ENCODE measurements around the gene HCCS. TPM values are rescaled to one million over a fixed set of nuclear protein-coding genes. Genes with fewer than 3 reads are reported as not detected.
"Not testable (repeated sequence)": the region's sequence is repeated elsewhere in the genome, so short reads cannot be mapped to it uniquely, and the experiment has no call there.

The HCCS gene
- total RNA-seq, 2 experiments from 2014 or later = 16.4 to 17.2 TPM

- Mint-ChIP-seq H3K36me3 (ENCODE audit: low read depth) (no peaks in the 10 kb centered on the region), H3K27ac (no peak overlapping the region), H3K27me3 (no peaks in the 10 kb centered on the region), H3K9me3 (no peaks in the 10 kb centered on the region), H3K4me1 (peaks cover 5% of the 10 kb centered on the region), H3K4me3 (no peak overlapping the region)
- no peak for DNase-seq
- POLR2A ChIA-PET = no interaction called here
- CTCF ChIA-PET = interaction anchor here (0.6 kb wide), 1 partner anchor 697 kb away, joined by 5 read pairs; no protein-coding TSS in a partner anchor
Observed at GRCh38 chrX:11103751-11104150, 7.4 kb upstream of the HCCS start.

DNA sequence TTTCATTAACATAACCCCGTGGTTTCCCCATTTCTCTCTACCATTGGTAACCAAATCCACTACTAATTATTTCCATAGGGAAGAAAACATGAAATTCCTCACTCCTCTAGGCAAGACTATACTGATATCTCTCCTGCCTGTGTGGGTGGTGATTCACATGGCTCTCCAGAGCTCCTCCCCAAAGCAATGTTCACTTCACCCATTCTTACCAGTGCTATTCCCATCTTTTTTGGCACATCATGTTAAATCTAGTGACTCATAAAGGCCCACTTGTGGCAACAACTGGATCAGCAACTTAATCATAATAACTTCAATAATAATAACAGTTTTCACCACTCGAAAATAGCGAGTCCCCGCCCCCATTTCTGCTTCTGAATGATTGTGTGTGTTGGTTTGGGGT lies 6.1 kb upstream of the HCCS start:
- no peak for DNase-seq
- POLR2A ChIA-PET = no interaction called here
- H3K4me3 Mint-ChIP-seq = no peak overlapping the region

DNA sequence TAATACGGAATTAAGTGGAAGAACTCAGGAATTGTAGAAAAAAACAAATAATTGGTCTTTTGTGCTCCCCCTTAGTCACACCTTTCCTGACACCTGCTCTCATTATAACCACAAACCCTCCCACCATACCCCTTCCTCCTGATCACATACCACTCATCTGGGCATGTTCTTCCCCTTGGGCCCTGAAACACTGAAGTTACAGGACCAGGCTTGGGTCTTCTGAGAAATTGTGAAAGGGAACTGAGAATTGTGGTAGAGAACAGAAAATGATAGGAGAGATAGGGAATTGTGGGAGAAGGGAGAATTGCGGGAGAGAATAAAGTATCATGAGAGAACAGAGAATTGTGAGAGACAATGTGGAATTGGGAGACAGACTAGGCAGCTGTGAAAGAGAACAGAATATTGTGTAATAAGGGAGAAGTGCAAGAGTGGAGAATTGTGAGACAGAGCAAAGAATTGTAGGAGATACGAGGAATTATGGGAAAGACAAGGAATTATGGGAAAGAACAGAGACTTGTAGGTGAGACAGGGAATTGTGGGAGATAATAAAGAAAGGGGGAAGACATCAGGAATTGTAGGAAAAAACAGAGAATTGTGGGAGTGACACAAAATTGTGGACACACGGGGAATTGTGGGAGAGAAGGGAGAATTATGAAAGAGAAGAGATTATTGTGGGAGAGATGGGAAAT lies 2.7 kb upstream of the HCCS start:
- peaks cover 2% of the 10 kb centered on the region for H3K36me3 Mint-ChIP-seq (ENCODE audit: low read depth)
- no peak for DNase-seq
- ChIA-PET CTCF (no interaction called here), POLR2A (no interaction called here)
- H3K27me3 Mint-ChIP-seq = no peaks in the 10 kb centered on the region
- H3K4me1 Mint-ChIP-seq = peaks cover 17% of the 10 kb centered on the region
- H3K4me3 Mint-ChIP-seq = no peak overlapping the region
- H3K9me3 Mint-ChIP-seq = no peaks in the 10 kb centered on the region
- H3K27ac Mint-ChIP-seq = no peak overlapping the region

More for the DNA sequence above, 6.1 kb upstream of the HCCS start:
- H3K36me3 Mint-ChIP-seq (ENCODE audit: low read depth) = no peaks in the 10 kb centered on the region
- no peaks in the 10 kb centered on the region for H3K9me3 Mint-ChIP-seq
- H3K27me3 Mint-ChIP-seq = no peaks in the 10 kb centered on the region
- peaks cover 5% of the 10 kb centered on the region for H3K4me1 Mint-ChIP-seq
- H3K27ac Mint-ChIP-seq = no peak overlapping the region
- CTCF ChIA-PET = no interaction called here

DNA sequence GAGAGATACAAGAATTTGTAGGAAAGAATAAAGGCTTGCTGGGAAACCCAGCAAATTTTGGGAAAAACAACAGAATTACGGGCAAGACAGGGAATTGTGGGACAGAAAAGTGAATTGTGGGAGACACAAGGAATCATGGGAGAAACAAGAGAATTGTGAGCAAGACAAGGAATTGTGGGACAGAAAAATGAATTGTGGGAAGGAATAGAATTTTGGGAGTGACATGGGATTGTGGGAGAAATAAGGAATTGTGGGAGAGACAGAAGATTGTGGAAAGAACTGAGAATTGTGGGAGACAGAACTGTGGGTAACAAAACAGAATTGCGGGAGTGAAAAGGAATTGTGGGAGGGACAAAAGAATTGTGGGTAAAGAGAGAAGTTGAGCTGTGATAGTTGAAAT lies 1.2 kb upstream of the HCCS start:
- ChIA-PET CTCF (no interaction called here), POLR2A (interaction anchor here (0.6 kb wide), 1 partner anchor 242 kb away, joined by 4 read pairs; no protein-coding TSS in a partner anchor)
- no peak for DNase-seq
- Mint-ChIP-seq H3K27me3 (no peaks in the 10 kb centered on the region), H3K36me3 (ENCODE audit: low read depth) (peaks cover 6% of the 10 kb centered on the region), H3K4me1 (peaks cover 27% of the 10 kb centered on the region), H3K27ac (no peak overlapping the region), H3K9me3 (no peaks in the 10 kb centered on the region), H3K4me3 (no peak overlapping the region)

DNA sequence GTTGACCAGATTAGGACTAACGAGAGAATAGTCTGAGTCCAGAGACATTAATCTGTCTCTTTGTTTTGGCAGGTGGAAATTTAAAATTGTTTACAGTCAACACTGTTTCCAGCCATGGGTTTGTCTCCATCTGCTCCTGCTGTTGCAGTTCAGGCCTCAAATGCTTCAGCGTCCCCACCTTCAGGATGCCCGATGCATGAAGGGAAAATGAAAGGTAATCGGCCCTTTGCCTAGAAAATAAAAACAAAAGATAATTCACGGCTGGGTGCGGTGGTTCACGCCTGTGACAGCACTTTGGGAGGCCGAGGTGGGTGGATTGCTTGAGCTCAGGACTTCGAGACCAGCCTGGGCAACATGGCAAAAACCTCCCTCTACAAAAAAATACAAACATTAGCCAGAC lies 815 bp downstream of the HCCS start:
- H3K9me3 Mint-ChIP-seq = no peaks in the 10 kb centered on the region
- H3K36me3 Mint-ChIP-seq (ENCODE audit: low read depth) = peaks cover 15% of the 10 kb centered on the region
- no peak overlapping the region for H3K4me3 Mint-ChIP-seq
- peaks cover 32% of the 10 kb centered on the region for H3K4me1 Mint-ChIP-seq
- POLR2A ChIA-PET = no interaction called here
- CTCF ChIA-PET = no interaction called here
- H3K27ac Mint-ChIP-seq = peak overlapping the region; percentile 98
- no peak for DNase-seq
- H3K27me3 Mint-ChIP-seq = no peaks in the 10 kb centered on the region

- no peak for DNase-seq
- no peaks in the 10 kb centered on the region for H3K9me3 Mint-ChIP-seq
- ChIA-PET POLR2A (no interaction called here), CTCF (interaction anchor here (0.6 kb wide), 1 partner anchor 40 kb away, joined by 3 read pairs; no protein-coding TSS in a partner anchor)
- peak overlapping the region; percentile 48 for H3K4me3 Mint-ChIP-seq
- H3K27ac Mint-ChIP-seq = peak overlapping the region; percentile 86
- H3K36me3 Mint-ChIP-seq (ENCODE audit: low read depth) = peaks cover 19% of the 10 kb centered on the region
- H3K4me1 Mint-ChIP-seq = peaks cover 32% of the 10 kb centered on the region
- H3K27me3 Mint-ChIP-seq = no peaks in the 10 kb centered on the region
Observed at GRCh38 chrX:11113731-11114130, 2.6 kb downstream of the HCCS start.

DNA sequence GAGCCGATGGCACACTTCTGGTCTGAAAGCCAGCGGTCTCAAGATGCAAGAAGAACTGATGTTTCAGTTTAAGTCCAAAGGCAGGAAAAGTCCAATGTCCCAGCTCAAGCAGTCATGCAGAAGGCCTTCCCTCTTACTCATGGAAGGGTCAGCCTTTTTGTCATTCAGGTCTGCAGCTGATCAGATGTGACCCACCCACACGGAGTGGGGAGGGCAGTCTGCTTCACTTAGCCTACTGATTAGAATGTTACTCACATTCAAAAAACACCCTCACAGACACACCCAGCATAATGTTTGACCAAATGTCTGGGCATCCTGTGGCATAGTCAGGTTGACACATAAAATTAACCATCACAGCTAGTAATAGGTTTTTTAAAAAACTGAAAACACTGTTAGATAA lies 6.6 kb downstream of the HCCS start:
- Mint-ChIP-seq H3K27ac (no peak overlapping the region), H3K4me1 (peaks cover 21% of the 10 kb centered on the region), H3K4me3 (no peak overlapping the region), H3K36me3 (ENCODE audit: low read depth) (peaks cover 31% of the 10 kb centered on the region), H3K9me3 (no peaks in the 10 kb centered on the region), H3K27me3 (no peaks in the 10 kb centered on the region)
- DNase-seq = no peak
- POLR2A ChIA-PET = no interaction called here
- CTCF ChIA-PET = no interaction called here

DNA sequence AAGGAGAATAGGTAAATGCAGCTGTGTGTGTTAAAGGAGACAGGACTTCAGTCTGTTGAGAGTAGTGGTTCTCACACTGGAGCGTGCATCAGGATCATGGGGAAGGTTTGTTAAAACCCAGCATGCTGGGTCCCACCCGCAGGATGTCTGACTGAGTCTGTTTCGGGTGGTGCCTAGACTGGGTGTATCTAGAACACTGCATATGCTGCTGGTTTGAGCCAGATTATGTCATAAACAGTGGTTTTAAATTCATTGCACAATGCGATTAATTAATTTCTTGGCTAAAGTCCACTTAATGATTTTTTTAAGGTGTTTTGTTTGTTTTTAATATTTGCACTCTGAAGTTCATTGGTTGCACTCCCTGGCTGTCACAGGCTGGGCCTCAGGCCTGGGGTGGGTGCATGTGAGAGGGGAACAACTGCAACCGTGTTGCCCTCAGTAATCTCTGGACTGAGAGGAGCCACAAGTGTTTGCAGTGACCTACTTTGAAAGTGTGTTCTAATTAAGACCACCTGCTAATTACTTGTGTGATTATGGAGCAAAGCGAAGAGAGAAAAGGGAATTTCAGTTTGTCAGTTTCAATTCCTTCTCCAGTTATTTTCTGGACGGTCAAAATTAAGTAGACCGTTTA lies 8.3 kb downstream of the HCCS start:
- no peak for DNase-seq
- no peak overlapping the region for H3K27ac Mint-ChIP-seq
- ChIA-PET CTCF (no interaction called here), POLR2A (no interaction called here)
- no peaks in the 10 kb centered on the region for H3K9me3 Mint-ChIP-seq
- H3K36me3 Mint-ChIP-seq (ENCODE audit: low read depth) = peaks cover 28% of the 10 kb centered on the region
- no peak overlapping the region for H3K4me3 Mint-ChIP-seq
- H3K27me3 Mint-ChIP-seq = no peaks in the 10 kb centered on the region
- H3K4me1 Mint-ChIP-seq = peaks cover 4% of the 10 kb centered on the region

DNA sequence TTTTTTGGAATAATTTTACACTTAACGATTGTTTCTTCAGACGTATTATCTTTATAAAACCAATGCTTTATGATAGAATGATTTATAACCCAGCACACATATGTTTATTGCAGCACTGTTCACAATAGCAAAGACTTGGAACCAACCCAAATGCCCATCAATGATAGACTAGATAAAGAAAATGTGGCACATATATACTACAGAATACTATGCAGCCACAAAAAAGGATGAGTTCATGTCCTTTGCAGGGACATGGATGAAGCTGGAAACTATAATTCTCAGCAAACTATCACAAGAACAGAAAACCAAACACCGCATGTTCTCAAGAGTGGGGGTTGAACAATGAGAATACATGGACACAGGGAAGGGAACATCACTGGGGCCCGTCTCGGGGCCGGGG lies 12.0 kb downstream of the HCCS start:
- peaks cover 18% of the 10 kb centered on the region for H3K36me3 Mint-ChIP-seq (ENCODE audit: low read depth)
- POLR2A ChIA-PET, DNase-seq, H3K4me3 Mint-ChIP-seq, H3K27ac Mint-ChIP-seq, H3K4me1 Mint-ChIP-seq, H3K27me3 Mint-ChIP-seq, H3K9me3 Mint-ChIP-seq, CTCF ChIA-PET: not testable (repeated sequence)

DNA sequence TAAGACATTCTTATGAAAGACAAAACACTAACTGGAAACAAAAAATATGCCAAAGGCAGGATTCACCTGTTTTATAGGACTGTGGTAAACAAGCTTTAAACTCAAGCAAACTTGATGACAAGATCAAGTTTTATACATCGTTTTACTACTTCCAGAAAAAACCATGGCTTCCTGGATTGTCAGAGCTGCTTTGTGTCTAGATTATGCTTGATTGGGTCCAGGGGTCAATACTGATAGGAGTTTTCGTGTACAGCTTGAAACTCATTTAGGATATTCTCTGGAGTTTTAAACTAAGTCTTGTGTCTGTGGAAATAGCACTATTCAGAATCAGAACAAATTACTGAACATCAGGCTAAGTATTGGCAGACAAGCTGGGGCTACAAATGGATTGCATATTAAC lies 13.0 kb downstream of the HCCS start:
- Mint-ChIP-seq H3K4me1 (no peaks in the 10 kb centered on the region), H3K4me3 (no peak overlapping the region), H3K27ac (no peak overlapping the region), H3K9me3 (no peaks in the 10 kb centered on the region), H3K27me3 (no peaks in the 10 kb centered on the region), H3K36me3 (ENCODE audit: low read depth) (peaks cover 15% of the 10 kb centered on the region)
- ChIA-PET CTCF (interaction anchor here (0.6 kb wide), 1 partner anchor 1273 kb away, joined by 4 read pairs; no protein-coding TSS in a partner anchor), POLR2A (no interaction called here)
- DNase-seq = no peak

- CTCF ChIA-PET = no interaction called here
- POLR2A ChIA-PET = no interaction called here
- H3K4me3 Mint-ChIP-seq = no peak overlapping the region
- no peak overlapping the region for H3K27ac Mint-ChIP-seq
- no peak for DNase-seq
- H3K4me1 Mint-ChIP-seq = no peaks in the 10 kb centered on the region
- peaks cover 11% of the 10 kb centered on the region for H3K36me3 Mint-ChIP-seq (ENCODE audit: low read depth)
- no peaks in the 10 kb centered on the region for H3K9me3 Mint-ChIP-seq
- no peaks in the 10 kb centered on the region for H3K27me3 Mint-ChIP-seq
Observed at GRCh38 chrX:11125060-11125459, 13.9 kb downstream of the HCCS start.

GRCh38 chrX:11129534-11130105 lies 18.5 kb downstream of the HCCS start:
- POLR2A ChIA-PET = interaction anchor here (0.6 kb wide), 1 partner anchor 176 kb away, joined by 3 read pairs; no protein-coding TSS in a partner anchor
- no peak for DNase-seq
- H3K27me3 Mint-ChIP-seq = no peaks in the 10 kb centered on the region
- no peaks in the 10 kb centered on the region for H3K36me3 Mint-ChIP-seq (ENCODE audit: low read depth)
- no peak overlapping the region for H3K27ac Mint-ChIP-seq
- H3K9me3 Mint-ChIP-seq = no peaks in the 10 kb centered on the region
- no peak overlapping the region for H3K4me3 Mint-ChIP-seq
- no peaks in the 10 kb centered on the region for H3K4me1 Mint-ChIP-seq
- CTCF ChIA-PET = no interaction called here

- no peaks in the 10 kb centered on the region for H3K9me3 Mint-ChIP-seq
- ChIA-PET CTCF (no interaction called here), POLR2A (no interaction called here)
- H3K27me3 Mint-ChIP-seq = no peaks in the 10 kb centered on the region
- DNase-seq = no peak
- H3K4me1 Mint-ChIP-seq = no peaks in the 10 kb centered on the region
- no peaks in the 10 kb centered on the region for H3K36me3 Mint-ChIP-seq (ENCODE audit: low read depth)
- H3K27ac Mint-ChIP-seq = no peak overlapping the region
- H3K4me3 Mint-ChIP-seq = no peak overlapping the region
Observed at GRCh38 chrX:11130136-11130535, 19.0 kb downstream of the HCCS start.

Measured in activated CD4-positive, alpha-beta T cell treated with anti-CD3 and anti-CD28 coated beads, Interleukin-2, amount 10 ng/mL, durations not matched to agents 7 days and 5 days (primary cell).